MV-4-11 (cell line): ENCODE data around the gene DPP10.
"Not testable (repeated sequence)": the region's sequence is repeated elsewhere in the genome, so short reads cannot be mapped to it uniquely, and the experiment has no call there.

ENCODE experiments used
- DNase-seq: peaks from one replicate; lab custom pipeline; 2025; lab: John Stamatoyannopoulos, UW

DPP10 gene

DNA sequence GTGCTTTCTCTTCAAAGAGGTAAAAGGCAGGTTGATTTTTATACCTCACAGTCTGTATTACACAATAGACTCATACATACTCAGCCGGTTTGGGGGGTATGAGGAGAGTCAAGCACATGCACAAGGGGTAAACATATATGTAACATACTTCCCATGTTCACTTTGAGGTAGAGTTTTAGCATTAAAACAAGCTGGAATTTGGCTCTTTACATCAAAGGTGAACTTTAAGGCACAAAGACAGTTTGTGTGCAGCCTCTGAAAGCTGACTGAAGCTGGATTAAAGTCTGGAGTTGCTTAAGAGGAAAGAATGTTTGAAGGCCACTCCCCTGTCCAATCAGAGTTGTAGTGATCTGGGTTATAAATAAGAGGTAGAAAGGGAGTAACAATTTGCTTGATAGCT, 282.0 kb downstream of the DPP10 start:
- DNase-seq = no peak

DNA sequence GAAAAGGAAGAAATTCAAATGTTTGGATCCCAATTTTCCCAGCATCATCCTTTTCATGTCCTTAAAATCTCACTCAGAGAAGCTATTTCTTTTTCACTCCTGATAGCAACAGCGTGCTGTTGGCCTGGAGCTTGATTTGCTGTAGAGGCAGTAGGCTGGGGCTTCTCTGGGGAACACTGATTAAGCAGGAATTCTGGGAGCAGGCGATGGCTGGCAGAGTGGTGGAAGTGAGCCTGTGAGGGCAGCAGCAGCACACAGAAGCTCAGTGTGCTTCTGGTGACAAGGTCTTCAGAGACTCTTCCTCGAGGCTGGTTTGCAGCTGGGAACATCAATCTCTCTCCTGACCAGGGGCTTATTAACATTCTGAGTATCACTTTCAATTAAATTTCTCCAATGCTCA, 284.6 kb downstream of the DPP10 start:
- no peak for DNase-seq

DNA sequence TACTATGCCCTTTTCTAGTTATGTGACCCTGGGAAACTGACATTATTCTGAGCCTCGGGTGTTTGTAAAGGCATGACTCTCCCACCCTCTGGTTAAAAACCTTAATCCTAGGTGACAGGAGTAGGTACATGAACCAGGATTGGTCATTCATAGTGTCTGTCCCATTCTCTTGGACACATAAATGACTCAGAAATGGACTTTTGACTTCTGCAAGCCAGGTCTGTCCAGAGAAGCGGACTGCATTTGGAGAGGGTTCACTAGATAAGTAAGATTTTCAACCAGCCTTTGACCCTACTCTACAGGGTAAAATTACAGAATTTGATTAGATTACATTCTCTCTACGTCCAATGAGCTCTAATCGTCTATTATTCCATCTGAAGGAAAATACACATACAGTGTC, 285.9 kb downstream of the DPP10 start:
- DNase-seq = no peak

DNA sequence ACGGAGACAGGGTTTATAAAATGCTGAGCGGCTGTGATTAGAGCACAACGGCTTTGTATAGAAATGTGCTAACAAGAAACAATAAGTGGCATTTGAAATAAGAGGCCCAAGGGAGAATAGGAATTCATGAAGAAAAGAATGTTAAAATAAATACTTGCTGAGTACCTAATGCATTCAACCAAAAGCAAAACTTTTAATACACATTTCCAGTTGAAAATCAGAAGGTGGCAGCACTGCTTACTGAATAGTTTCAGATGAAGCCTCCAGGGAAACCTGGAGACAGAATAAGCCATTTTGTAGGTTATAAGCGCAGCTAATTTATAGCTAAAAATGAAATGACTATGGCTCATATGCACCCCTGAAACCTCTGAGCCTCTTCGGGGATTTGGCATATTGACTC, 286.6 kb downstream of the DPP10 start:
- DNase-seq = no peak

DNA sequence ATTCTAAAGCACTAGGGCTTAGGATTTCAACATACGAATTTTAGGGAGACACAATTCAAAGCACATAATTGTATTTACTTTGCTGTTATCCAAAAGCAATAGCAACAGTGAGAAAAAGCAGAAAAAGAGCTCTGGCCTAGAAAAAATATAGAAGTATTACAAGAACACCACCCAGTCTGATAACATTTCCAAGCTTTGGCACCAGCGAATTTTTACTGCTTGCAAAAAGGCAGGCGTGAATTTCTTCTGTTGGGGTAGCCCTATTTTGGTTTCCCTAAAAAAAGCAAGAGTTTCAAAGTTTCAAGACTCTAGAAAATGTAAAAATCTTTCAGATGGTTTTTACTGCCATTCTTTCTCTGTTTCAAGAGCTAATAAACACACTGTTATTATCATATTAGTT, 292.7 kb downstream of the DPP10 start:
- no peak for DNase-seq

DNA sequence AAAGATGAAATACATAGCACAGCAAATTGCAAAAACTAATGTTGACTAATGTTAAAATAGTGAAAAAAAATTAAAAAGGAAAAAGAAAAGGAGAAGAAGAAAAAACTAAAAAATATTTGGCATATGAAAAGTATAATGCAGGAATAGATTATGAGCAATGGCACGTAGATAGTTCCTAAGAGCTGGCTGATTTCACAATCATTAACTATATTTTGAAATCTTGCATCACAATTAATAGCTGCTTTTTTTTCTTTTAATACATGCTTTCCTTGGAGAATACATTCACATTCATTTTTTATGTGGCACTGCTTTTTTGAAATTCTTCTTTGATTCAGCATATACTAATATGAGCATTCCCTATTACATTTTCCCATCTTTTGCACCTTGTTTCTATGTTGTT, 299.8 kb downstream of the DPP10 start:
- no peak for DNase-seq

DNA sequence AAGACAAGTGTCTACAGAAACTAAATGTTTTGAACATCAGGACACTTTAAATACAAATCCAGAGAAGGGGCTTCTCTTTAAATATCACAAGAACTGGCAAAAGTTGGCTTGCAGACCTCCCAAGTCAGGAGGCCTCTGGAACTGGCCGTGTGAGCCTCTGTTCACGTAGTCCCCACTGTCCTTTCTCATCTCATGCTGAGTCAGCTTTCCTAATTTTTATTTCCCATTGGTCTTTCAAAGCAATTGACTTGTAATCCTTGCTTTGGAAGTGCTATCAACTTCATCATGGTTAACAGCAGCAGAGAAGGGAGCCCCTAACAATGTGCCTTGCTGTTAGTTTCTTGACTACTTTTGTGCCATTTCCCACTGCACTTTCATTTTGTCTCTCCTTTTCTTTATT, 303.3 kb downstream of the DPP10 start:
- no peak for DNase-seq

DNA sequence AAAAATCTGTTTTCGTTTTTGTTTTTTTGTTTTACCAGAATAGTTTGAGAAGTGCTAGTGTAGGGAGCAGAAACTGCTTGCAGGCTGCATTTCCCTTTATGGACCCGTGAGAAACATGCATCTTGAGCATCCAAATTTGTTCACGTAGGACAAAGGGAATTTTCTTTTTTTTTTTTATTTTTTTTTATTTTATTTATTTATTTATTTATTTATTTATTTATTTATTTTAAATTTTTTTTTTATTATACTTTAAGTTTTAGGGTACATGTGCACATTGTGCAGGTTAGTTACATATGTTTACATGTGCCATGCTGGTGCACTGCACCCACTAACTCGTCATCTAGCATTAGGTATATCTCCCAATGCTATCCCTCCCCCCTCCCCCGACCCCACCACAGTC, 305.7 kb downstream of the DPP10 start:
- not testable (repeated sequence) for DNase-seq

DNA sequence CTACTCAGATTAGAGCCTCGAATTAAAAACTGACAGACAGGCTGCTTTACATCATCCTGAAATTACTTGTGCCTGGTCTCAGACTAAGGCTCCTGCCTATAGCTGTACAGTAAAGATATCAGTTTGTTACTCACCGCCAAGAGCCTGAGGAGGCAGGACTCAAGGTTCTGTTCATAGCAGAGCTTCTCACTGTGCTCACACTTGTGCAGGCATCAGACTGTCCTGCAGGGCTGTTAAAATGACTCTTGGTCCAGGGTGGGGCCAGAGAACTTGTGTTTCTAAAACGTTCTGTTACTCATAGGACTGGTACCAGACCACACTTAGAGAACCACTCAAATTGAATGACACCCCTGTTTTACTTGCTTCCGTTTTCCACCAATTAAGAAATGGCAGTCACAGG, 310.0 kb downstream of the DPP10 start:
- DNase-seq = no peak

DNA sequence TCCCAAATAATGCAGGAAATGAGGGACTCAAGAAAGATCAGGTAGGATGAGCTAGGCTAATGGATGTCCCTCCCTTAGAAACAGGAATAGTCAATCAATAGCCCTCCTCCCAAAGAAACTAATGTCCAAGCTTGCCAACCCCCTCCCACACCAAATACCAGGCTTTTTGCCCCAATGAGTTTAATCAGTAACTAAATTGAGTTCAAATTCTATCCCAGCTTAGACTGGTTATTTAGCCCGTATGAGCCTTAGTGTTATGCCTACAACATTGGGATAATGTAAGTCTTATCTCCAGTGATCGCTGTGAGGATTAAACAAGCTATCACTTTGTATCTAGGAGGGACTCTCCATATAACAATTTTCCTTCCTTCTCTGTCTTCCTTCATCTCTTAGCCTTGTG, 310.7 kb downstream of the DPP10 start:
- no peak for DNase-seq

DNA sequence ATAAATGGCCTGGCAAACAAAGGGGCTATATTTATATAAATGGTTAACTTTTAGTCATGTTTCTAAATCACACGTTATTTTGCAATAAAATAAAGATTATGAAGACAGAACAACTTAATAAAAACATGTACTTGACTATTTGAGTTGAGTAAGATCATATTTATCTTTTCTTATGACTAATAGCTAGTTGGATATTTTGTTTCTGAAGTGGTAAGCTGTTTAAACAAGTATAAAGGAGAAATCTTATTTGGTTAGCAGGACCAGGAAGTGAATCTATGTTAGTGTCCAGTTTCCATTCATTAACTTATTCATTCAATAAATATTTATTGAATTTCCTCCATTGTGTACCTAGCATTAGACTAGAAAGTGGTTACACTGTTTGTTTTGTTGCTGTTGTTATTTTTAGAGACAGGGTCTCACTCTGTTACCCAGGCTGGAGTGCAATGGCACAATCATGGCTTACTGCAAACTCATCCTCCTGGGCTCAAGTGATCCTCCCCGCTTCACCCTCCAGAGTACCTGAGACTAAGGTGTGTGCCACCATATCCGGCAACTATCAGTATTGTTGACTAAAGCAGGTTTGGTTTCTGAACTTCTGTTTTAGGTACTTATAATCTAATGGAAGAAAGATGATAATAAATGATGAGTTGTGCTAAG, 312.6 kb downstream of the DPP10 start:
- no peak for DNase-seq

DNA sequence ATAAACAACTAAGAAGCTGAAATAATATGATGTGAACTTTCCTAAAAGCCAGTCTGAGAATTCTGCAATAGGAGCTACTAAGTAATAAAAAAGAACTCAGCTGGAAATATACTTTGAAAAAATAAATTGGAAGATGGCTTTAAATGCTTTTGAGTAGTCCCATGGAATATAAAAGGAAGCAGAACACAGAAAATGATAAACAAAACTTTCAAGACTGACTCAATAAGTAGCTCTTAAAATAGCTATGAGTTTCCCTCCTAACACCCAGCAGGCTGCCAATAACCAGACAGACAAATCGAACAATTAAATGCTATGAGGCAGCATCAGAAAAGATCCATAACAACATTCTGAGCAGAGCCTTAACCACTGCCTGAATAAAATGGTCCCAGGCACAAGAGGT, 319.9 kb downstream of the DPP10 start:
- DNase-seq = no peak

DNA sequence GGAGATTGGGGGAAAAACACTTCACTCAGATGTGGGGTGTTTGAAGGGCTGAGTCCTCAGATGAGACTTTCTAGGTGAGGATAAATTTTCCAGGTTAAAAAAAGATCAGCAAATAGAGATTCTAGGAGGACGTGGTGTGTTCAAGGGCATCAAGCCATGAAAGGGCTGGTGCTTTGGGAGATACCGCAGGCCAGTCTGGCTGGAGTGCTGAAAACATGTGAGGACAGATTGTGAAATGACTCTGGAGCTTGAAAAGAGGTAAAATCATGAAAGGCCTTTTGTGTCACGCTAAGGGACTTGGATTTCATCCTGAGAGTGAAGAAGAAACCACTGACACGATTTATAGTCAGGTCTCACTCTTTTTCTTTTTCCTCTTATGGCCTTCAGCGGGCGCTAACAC, 320.5 kb downstream of the DPP10 start:
- DNase-seq = no peak

DNA sequence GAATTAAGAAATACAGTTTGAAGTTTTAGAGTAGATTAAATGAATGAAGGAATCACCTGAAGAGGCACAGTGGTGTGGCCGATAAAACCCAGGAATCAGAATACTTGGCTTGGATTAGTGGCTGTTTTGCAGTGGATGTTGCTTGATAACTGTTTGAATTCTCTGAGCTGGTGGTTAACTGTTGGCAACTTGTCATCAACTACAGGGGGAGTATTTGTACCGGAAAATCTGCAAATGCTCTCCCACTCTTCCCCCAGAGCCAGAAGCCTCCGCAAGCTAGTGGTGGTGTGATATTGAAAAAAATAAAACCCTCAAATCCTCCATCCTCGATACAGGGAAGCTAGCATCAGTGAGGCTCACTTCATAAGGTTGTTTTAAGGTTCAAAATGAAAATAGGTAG, 326.7 kb downstream of the DPP10 start:
- no peak for DNase-seq

DNA sequence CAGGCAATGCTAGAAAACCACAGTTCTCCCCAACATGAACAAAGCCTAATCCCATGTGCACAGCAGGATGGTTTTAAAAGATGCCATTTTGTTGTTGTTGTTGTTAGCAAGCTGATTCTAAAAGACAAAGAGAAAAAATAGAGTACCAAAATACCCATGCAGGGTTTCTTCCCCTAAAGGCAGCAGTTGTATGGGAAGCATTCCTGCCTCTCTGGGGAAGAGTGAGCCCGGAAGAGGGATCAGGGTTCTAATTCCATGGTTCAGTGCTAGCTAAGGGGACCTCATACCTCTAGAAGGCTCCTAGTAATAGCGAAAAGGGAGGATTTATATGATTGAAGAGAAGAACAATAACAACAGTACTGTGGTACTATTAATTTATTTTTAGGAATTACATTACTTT, 327.6 kb downstream of the DPP10 start:
- DNase-seq = no peak

DNA sequence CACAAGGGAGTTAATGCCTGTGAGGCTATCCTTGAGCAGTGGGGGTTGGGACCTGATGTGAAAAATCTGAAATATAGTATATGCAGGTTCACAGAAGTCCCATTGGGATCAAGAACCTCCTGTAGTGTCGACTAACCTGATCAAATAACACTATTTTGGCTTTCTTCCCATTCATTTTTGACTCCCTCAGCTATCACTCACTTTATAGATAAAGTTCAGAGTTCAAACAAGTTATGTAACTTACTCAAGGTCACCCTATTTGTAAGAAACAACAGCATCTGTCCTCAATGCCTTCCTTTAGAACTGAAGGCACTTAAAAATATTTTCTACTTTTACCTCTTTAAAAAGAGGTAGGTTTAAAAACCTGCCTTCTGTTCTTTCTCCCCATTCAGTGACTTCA, 341.6 kb downstream of the DPP10 start:
- no peak for DNase-seq

DNA sequence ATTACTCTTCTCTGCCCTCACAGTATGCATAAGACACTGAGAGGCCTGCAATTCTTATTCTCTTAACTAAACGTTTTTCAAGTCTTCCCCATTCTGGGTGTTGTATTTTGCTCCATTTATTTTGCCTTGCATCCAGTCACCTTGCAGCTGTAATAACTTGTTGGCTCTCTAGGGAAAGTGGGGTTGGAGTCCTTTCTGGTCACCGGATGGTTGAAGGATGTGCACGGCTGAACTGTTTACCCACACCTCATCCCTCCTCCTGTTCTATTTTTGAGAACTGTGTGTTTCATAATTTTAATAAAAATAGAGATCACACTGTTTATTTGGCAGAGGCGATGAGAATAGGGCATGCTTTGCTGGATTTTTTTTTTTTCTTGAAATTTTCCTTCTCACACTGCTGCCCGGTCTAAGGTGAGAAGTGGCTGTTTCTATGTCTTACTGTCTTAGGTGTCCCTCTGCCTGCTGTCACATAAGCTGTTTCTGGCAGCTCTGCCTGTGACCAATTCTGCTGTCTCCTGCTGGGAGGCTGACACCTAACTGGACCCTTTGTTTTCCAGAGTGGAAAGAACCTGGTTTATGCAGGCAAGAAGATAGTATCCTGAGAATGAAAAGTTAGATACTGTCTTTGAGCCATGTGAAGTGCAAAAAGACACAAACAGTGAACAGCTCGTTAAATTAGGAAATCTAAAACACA, 342.6 kb downstream of the DPP10 start:
- DNase-seq = no peak

DNA sequence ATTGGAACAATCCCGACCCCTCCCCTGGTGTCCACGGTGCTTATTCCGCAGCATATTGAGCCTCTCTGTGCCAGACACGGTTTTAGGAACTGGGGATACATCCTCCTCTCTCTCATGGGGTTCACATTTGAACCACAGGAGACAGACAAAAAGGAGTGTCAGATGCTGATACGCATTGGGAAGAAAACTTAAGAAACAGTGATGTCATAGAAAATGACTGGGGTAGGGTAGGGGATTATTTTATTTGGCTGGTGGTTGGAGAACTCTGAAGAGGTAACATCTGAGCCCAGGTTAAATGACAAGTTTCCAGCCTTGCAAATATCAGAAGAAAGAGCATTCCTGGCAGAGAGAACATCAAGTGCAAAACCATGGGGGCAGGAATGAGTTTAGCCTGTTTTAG, 344.5 kb downstream of the DPP10 start:
- DNase-seq = no peak

DNA sequence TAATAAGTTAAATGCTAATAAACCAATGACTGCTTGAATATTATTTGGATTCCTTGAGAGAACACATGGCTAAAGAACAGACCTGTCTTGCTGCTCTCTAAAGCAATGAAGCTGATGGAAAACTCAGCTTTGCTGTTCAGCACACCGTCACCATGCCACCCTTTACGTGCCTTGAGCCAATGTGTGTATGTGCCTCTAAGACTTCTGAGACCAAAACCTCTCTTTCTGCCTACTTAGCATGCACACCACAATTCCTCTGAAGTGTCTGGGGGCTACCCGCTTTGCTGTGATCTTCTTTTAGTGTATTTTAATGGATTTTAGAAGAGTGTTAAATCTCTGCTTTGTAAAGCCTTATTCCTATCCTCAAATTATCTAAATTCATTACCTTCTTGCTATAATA, 345.0 kb downstream of the DPP10 start:
- no peak for DNase-seq

DNA sequence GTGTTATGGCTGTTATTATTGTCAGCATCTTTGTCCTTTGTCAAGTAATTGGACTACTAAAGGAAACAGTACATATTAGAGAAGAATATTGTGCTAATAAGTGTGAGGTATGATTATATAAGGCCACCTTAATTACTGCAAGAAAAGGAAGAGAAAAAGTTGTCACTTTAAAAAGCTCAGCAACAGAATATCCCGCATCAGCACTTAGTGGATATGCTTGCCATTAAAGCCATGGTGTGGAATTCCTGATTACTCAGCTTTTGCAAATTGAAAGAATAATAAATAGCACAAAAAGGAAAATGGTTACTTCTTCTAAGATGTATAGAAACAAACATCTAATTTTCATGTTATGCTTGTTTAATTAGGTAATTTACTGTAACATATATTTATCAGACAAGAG, 347.5 kb downstream of the DPP10 start:
- no peak for DNase-seq

DNA sequence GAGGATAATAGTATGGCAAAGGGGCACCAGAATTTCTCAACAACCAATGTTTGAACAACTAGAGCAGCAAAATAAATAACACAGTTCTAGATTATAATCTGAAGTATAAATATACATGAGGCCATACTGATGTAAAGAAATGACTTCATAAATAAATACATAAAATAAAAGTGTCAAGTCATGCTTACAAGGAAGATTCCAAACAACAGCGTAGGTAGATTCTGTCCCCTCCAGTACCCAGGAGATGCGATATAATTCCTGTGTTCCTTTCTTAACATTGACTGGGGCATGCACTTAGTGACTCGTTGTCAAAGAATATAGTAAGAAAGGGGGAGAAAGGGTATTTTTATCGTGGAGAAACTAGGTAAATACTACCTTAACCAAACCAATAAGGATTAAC, 355.1 kb downstream of the DPP10 start:
- DNase-seq = no peak

DNA sequence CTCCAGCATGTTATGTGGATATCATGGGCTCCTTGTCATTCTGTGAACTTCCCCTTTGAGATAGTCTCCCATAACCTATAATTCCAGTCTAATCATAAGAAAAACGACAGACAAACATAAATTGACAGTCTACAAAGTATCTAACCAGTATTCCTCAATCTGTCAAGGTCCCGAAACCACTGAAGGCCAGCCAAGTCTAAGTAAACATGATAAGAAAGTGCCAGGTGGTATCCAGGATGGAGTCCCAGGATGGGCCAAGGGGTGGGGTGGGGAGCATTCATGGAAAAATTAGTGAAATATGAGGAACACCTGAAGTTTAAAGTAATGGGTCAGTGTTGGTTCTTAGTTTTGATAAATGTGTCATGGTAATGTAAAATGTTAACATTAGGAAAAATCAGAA, 355.5 kb downstream of the DPP10 start:
- no peak for DNase-seq

DNA sequence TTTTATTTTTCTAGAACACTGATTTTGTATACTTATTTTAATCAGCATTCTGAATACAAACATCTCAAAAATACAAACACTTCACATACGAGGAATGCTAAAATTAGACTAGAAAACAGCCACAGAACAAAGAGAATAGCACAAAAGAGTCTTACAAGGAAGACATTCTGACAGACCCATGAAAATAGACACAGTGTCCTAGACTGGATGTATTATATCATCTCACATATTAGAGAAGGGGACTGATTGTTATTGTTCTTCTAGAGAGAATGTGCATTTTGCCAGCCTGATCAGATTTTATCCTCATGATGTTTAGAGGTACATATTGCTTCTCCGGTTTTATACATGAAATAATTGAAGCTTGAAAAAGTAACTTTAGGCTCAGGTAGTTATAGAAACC, 357.9 kb downstream of the DPP10 start:
- DNase-seq = no peak

DNA sequence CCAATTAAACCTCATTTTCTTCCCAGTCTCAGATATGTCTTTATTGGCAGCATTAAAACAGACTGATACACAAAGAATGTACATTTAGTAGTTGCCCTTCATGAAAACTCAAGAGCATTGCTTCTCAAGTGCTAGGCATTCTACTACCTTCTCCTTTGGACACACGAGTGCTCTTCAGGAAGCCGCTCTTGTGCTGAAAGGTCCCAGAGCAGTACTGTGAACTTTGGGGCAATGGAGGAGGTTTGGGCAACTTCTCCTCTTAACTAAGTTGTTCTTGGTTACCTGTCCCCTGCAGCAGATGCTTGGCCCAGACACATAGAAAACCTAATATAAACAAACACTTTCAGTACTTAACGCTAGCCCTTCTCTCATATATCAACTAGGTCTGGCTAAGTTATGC, 362.8 kb downstream of the DPP10 start:
- DNase-seq = no peak
